DOHH2 (cell line): ENCODE results near the gene INTS7.

ENCODE experiments used
- H3F3A ChIP-seq: fragments of 200-600 bp; sonication (generic), shearing (Covaris generic); 2 replicates; pipeline ENCODE4 v1.6.0; 2016; ENCODE audit warnings: antibody characterized with exemption, mild to moderate bottlenecking; ENCODE audit not compliant: control insufficient read depth, insufficient read depth
- H3K27ac ChIP-seq: fragments of 200-600 bp; sonication (generic); 2 replicates; pipeline ENCODE4 v1.5.1; 2014; ENCODE audit warnings: low read depth, mild to moderate bottlenecking, low read length, moderate library complexity
- H3K27me3 ChIP-seq: fragments of 200-600 bp; sonication (generic); 2 replicates; pipeline ENCODE4 v1.6.1; 2014; ENCODE audit warnings: mild to moderate bottlenecking, low read length, mixed read lengths; ENCODE audit not compliant: control insufficient read depth
- H3K36me3 ChIP-seq: fragments of 200-600 bp; sonication (generic); 2 replicates; pipeline ENCODE4 v1.6.1; 2014; ENCODE audit warnings: mild to moderate bottlenecking, low read length, moderate library complexity, mixed read lengths; ENCODE audit not compliant: control insufficient read depth
- H3K4me1 ChIP-seq: fragments of 200-600 bp; sonication (generic); 2 replicates; pipeline ENCODE4 v1.6.1; 2014; ENCODE audit warnings: mild to moderate bottlenecking, low read length, mixed read lengths; ENCODE audit not compliant: control insufficient read depth
- H3K4me2 ChIP-seq: fragments of 200-600 bp; sonication (generic); 2 replicates; pipeline ENCODE4 v1.6.0; 2014; ENCODE audit warnings: mild to moderate bottlenecking, low read length, moderate library complexity
- H3K4me3 ChIP-seq: fragments of 200-600 bp; sonication (generic); 2 replicates; pipeline ENCODE4 v1.5.1; 2014; ENCODE audit warnings: mild to moderate bottlenecking, low read length, mixed read lengths
- H3K79me2 ChIP-seq: fragments of 200-600 bp; sonication (generic); 2 replicates; pipeline ENCODE4 v1.6.1; 2014; ENCODE audit warnings: mild to moderate bottlenecking, low read length, mixed read lengths; ENCODE audit not compliant: control insufficient read depth
- H3K9me2 ChIP-seq: fragments of 200-600 bp; sonication (generic); replicated peaks from 2 replicates; pipeline ENCODE4 v1.6.1; 2014; ENCODE audit warnings: mild to moderate bottlenecking, low read length, mixed read lengths; ENCODE audit not compliant: control insufficient read depth
- H3K9me3 ChIP-seq: fragments of 200-600 bp; sonication (generic); 2 replicates; pipeline ENCODE4 v1.6.1; 2014; ENCODE audit warnings: antibody characterized with exemption, low read length, mixed read lengths; ENCODE audit not compliant: control insufficient read depth, insufficient read depth
- H4K20me1 ChIP-seq: fragments of 200-600 bp; sonication (generic); 2 replicates; pipeline ENCODE4 v1.6.0; 2014; ENCODE audit warnings: low read depth, mild to moderate bottlenecking, antibody characterized with exemption, low read length, moderate library complexity; ENCODE audit not compliant: control insufficient read depth, insufficient read depth
- CTCF ChIP-seq: fragments of 200-600 bp; sonication (generic); IDR thresholded peaks from one replicate; pipeline ENCODE4 v1.5.1; 2014; ENCODE audit warnings: antibody characterized with exemption, mild to moderate bottlenecking, low read depth, low read length; ENCODE audit not compliant: poor library complexity, severe bottlenecking
- EZH2phosphoT487 ChIP-seq: fragments of 200-600 bp; sonication (generic); IDR thresholded peaks from 2 replicates; pipeline ENCODE4 v1.6.1; 2017; ENCODE audit warnings: borderline replicate concordance, mild to moderate bottlenecking, antibody characterized with exemption, low read length, moderate library complexity, mixed read lengths

The INTS7 gene

DNA sequence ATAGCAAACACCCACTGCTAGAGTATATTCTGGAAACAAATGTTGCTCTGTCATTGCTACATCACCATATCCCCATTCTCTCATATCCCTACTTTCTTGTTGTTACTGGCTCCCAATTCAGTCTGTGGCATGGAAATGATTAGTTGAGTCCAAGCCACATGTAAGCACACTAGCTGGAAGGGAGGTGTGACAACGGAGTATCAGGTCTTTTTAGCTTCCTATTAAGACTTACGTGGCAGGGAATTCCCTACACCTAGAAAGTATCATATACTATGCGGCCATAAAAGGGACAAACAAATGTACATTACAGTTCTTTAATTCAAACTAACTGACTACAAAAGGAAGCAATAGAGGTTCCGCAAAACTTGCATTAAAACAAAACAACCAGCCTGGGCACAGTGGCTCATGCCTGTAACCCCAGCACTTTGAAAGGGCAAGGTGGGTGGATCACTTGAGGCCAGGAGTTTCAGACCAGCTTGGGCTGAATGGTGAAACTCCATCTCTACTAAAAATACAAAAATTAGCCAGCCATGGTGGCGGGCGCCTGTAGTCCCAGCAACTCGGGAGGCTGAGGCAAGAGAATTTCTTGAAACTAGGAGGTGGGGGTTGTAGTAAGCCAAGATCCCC, 48.6 kb downstream of the INTS7 start:
- no peaks in the 10 kb centered on the region for H3F3A ChIP-seq
- H3K4me1 ChIP-seq = no peaks in the 10 kb centered on the region
- H3K9me2 ChIP-seq = no peaks in the 10 kb centered on the region
- no peaks in the 10 kb centered on the region for H3K9me3 ChIP-seq
- no peak overlapping the region for H3K4me2 ChIP-seq
- no peaks in the 10 kb centered on the region for H3K79me2 ChIP-seq
- TF ChIP-seq CTCF (no peak), EZH2phosphoT487 (no peak)
- H3K36me3 ChIP-seq = peaks cover 52% of the 10 kb centered on the region
- no peaks in the 10 kb centered on the region for H3K27me3 ChIP-seq
- no peak overlapping the region for H3K4me3 ChIP-seq
- H4K20me1 ChIP-seq = peaks cover 6% of the 10 kb centered on the region; the same call in 1 of the 2 replicates
- H3K27ac ChIP-seq = no peak overlapping the region

DNA sequence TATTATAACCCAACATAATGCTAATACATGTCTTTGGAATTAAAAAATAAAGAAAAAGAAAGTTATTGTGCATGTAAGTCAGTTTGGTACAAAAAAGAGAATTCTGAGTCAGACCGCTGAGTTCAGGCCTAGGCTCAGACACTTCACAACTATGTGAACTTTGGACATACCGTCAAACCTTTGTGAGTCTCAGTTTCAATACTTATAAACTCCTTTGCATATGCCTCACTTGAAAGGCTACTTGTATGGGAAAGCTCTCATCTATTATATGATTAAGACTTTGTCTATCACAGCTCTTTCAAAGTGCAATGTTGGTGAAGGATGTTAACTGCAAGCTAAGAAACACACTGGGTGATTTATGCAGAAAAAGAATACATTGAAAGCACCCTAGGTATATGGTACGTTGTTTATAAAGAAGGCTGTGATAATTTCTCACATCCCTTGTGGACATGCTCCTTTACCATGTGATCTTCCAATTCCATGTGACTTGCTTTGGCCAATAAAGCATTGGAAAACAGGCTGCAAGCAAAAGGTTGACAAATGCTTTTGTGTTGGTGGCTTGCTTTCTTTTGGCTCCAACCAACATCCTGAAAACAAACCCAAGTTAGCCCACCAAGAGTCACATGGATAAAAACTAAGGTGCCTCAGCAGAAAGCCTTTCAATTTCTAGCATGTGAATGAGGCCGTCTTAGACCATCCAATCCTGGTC, 49.6 kb downstream of the INTS7 start:
- no peaks in the 10 kb centered on the region for H3K9me3 ChIP-seq
- H3K4me2 ChIP-seq = no peak overlapping the region
- no peaks in the 10 kb centered on the region for H3K79me2 ChIP-seq
- no peaks in the 10 kb centered on the region for H3K4me1 ChIP-seq
- H3K27ac ChIP-seq = no peak overlapping the region
- no peaks in the 10 kb centered on the region for H3K27me3 ChIP-seq
- peaks cover 60% of the 10 kb centered on the region for H3K36me3 ChIP-seq
- TF ChIP-seq EZH2phosphoT487 = no peak
- no peaks in the 10 kb centered on the region for H3K9me2 ChIP-seq
- H3K4me3 ChIP-seq = no peak overlapping the region
- H3F3A ChIP-seq = no peaks in the 10 kb centered on the region
- H4K20me1 ChIP-seq = peaks cover 3% of the 10 kb centered on the region; the same call in 1 of the 2 replicates

GRCh38 chr1:211978596-211978995, 56.8 kb downstream of the INTS7 start:
- peaks cover 74% of the 10 kb centered on the region for H3K36me3 ChIP-seq
- no peak for TF ChIP-seq EZH2phosphoT487

GRCh38 chr1:211975152-211975941, 60.0 kb downstream of the INTS7 start:
- H3K27ac ChIP-seq = no peak overlapping the region
- H3F3A ChIP-seq = no peaks in the 10 kb centered on the region
- H3K4me1 ChIP-seq = no peaks in the 10 kb centered on the region
- no peak overlapping the region for H3K4me3 ChIP-seq
- TF ChIP-seq EZH2phosphoT487 = no peak
- TF ChIP-seq CTCF = no peak
- H3K9me3 ChIP-seq = no peaks in the 10 kb centered on the region
- H3K4me2 ChIP-seq = no peak overlapping the region
- no peaks in the 10 kb centered on the region for H3K9me2 ChIP-seq
- H3K79me2 ChIP-seq = no peaks in the 10 kb centered on the region
- H3K36me3 ChIP-seq = peaks cover 55% of the 10 kb centered on the region
- H4K20me1 ChIP-seq = no peaks in the 10 kb centered on the region
- H3K27me3 ChIP-seq = no peaks in the 10 kb centered on the region

More at GRCh38 chr1:211978596-211978995, 56.8 kb downstream of the INTS7 start:
- Histone ChIP-seq H3K4me3 (no peak overlapping the region), H3K4me1 (no peaks in the 10 kb centered on the region), H4K20me1 (no peaks in the 10 kb centered on the region), H3K9me2 (no peaks in the 10 kb centered on the region), H3K27me3 (no peaks in the 10 kb centered on the region), H3K27ac (no peak overlapping the region), H3F3A (no peaks in the 10 kb centered on the region), H3K79me2 (no peaks in the 10 kb centered on the region), H3K9me3 (no peaks in the 10 kb centered on the region), H3K4me2 (no peak overlapping the region)
